Fibroblast of lung (primary cell): ENCODE measurements around the gene LCN10. TPM values are rescaled to one million over a fixed set of nuclear protein-coding genes. Genes with fewer than 3 reads are reported as not detected.

ENCODE experiments used
- DNase-seq, 2 donors: peaks; one replicate each; pipeline versions ENCODE4 v3.0.0 to v3.0.0-alpha.2; 2010; ENCODE audit warnings: low read depth in 2 of 2
- H2AFZ ChIP-seq: 2 replicates; pipeline ENCODE4 v1.5.1; 2012; ENCODE audit warnings: low read length, control low read depth, inconsistent platforms
- H3K27ac ChIP-seq: 2 replicates; pipeline ENCODE4 v1.5.1; 2011; ENCODE audit warnings: low read length, control low read depth; ENCODE audit not compliant: insufficient read depth
- H3K27me3 ChIP-seq: 2 replicates; pipeline ENCODE4 v1.5.1; 2011; ENCODE audit warnings: mild to moderate bottlenecking, low read length; ENCODE audit not compliant: control insufficient read depth, insufficient read depth
- H3K36me3 ChIP-seq: 2 replicates; pipeline ENCODE4 v1.5.1; 2011; ENCODE audit warnings: low read length; ENCODE audit not compliant: control insufficient read depth, insufficient read depth
- H3K4me1 ChIP-seq: 2 replicates; pipeline ENCODE4 v1.5.1; 2011; ENCODE audit warnings: low read length; ENCODE audit not compliant: control insufficient read depth, insufficient read depth; ENCODE audit errors: extremely low read depth
- H3K4me2 ChIP-seq: 2 replicates; pipeline ENCODE4 v1.5.1; 2011; ENCODE audit warnings: low read length, control low read depth; ENCODE audit not compliant: insufficient read depth; ENCODE audit errors: extremely low read depth
- H3K4me3 ChIP-seq, 4 experiments: fragments of 200-600 bp in 1 of 4; sonication (generic) in 1 of 4; replicated peaks in 1 of 4; 2 replicates each; pipeline ENCODE4 v1.5.1; 2011 to 2016; ENCODE audit warnings: low read length in 4 of 4, low read depth in 3 of 4, mild to moderate bottlenecking in 3 of 4, control low read depth in 2 of 4, inconsistent platforms in 1 of 4, mixed read lengths in 1 of 4; ENCODE audit not compliant: insufficient read depth in 1 of 4; ENCODE audit errors: control extremely low read depth in 1 of 4
- H3K79me2 ChIP-seq: 2 replicates; pipeline ENCODE4 v1.5.1; 2012; ENCODE audit warnings: mild to moderate bottlenecking, low read length, inconsistent platforms; ENCODE audit not compliant: control insufficient read depth, insufficient read depth
- H3K9ac ChIP-seq: 2 replicates; pipeline ENCODE4 v1.5.1; 2011; ENCODE audit warnings: mild to moderate bottlenecking, low read length, control low read depth; ENCODE audit not compliant: insufficient read depth
- H3K9me3 ChIP-seq: 2 replicates; pipeline ENCODE4 v1.5.1; 2012; ENCODE audit warnings: low read depth, low read length; ENCODE audit not compliant: control insufficient read depth, insufficient read depth
- H4K20me1 ChIP-seq: 2 replicates; pipeline ENCODE4 v1.5.1; 2011; ENCODE audit warnings: low read length; ENCODE audit not compliant: control insufficient read depth, insufficient read depth; ENCODE audit errors: extremely low read depth
- CTCF ChIP-seq, 2 donors: IDR thresholded peaks in 1 of 2; conservative IDR thresholded peaks in 1 of 2; 1 replicate in 1 of 2; 2 replicates in 1 of 2; pipeline ENCODE4 v1.5.1; 2011 to 2012; ENCODE audit warnings: low read length in 2 of 2, control low read depth in 1 of 2, inconsistent platforms in 1 of 2, low read depth in 1 of 2, mild to moderate bottlenecking in 1 of 2
- EZH2 ChIP-seq: IDR thresholded peaks from 2 replicates; pipeline ENCODE4 v1.5.1; 2012; ENCODE audit warnings: low read length, control low read depth, mild to moderate bottlenecking; ENCODE audit errors: missing control alignments
- polyA plus RNA-seq, 2 donors: library from polyadenylated mRNA; depleted of rRNA in 1 of 2; stranded (reverse) in 1 of 2; unstranded in 1 of 2; fragments of >200 nt; gene quantifications; 2 replicates each; pipeline ENCODE4 v1.2.1, GENCODE V29; 2011 to 2012; ENCODE audit warnings: missing spikeins in 1 of 2
- total RNA-seq: library from RNA; depleted of rRNA; stranded (reverse); fragments of >200 nt; gene quantifications from 2 replicates; pipeline ENCODE4 v1.2.1, GENCODE V29; 2014

The LCN10 gene
- total and polyA plus RNA-seq, 2 donors (not counting 1 experiment from before 2014, with no cell fraction given) = not detected

- Histone ChIP-seq H3K4me2 (no peak overlapping the region), H4K20me1 (no peaks in the 10 kb centered on the region), H3K27me3 (peaks cover 10% of the 10 kb centered on the region), H3K36me3 (no peaks in the 10 kb centered on the region), H3K79me2 (no peaks in the 10 kb centered on the region), H2AFZ (no peak overlapping the region), H3K9ac (no peak overlapping the region), H3K4me1 (no peaks in the 10 kb centered on the region), H3K9me3 (no peaks in the 10 kb centered on the region), H3K27ac (no peak overlapping the region), H3K4me3 (no peak overlapping the region)
- DNase-seq = peak; percentile 34 to 54
- TF ChIP-seq CTCF (conservative IDR thresholded peaks at IDR 0.05 in 1 of 2, IDR thresholded peaks at IDR 0.05 in 1 of 2; ENCODE audit: low read depth in 1 of 2, low read length in 2 of 2) = no peak
- no peak for TF ChIP-seq EZH2
These were observed 42.4 kb downstream of the LCN10 start for GRCh38 chr9:136700304-136700703.

- TF ChIP-seq CTCF (conservative IDR thresholded peaks at IDR 0.05 in 1 of 2, IDR thresholded peaks at IDR 0.05 in 1 of 2; ENCODE audit: low read depth in 1 of 2, low read length in 2 of 2) (no peak), EZH2 (no peak)
- no peaks in the 10 kb centered on the region for H3K79me2 ChIP-seq
- no peaks in the 10 kb centered on the region for H3K9me3 ChIP-seq
- H3K27me3 ChIP-seq = peaks cover 10% of the 10 kb centered on the region
- H3K4me1 ChIP-seq = no peaks in the 10 kb centered on the region
- DNase-seq = no peak
- no peak overlapping the region for H3K4me2 ChIP-seq
- H2AFZ ChIP-seq = no peak overlapping the region
- no peak overlapping the region for H3K4me3 ChIP-seq
- H3K9ac ChIP-seq = no peak overlapping the region
- no peaks in the 10 kb centered on the region for H3K36me3 ChIP-seq
- H3K27ac ChIP-seq = no peak overlapping the region
- H4K20me1 ChIP-seq = no peaks in the 10 kb centered on the region
These were observed 44.0 kb downstream of the LCN10 start for GRCh38 chr9:136698635-136699246.

- no peaks in the 10 kb centered on the region for H4K20me1 ChIP-seq
- H3K4me3 ChIP-seq = no peak overlapping the region
- no peak overlapping the region for H3K9ac ChIP-seq
- H3K9me3 ChIP-seq = no peaks in the 10 kb centered on the region
- TF ChIP-seq CTCF (conservative IDR thresholded peaks at IDR 0.05 in 1 of 2, IDR thresholded peaks at IDR 0.05 in 1 of 2; ENCODE audit: low read depth in 1 of 2, low read length in 2 of 2) (no peak), EZH2 (no peak)
- H3K36me3 ChIP-seq = no peaks in the 10 kb centered on the region
- H3K4me2 ChIP-seq = no peak overlapping the region
- H3K27me3 ChIP-seq = peaks cover 10% of the 10 kb centered on the region
- DNase-seq = no peak
- no peaks in the 10 kb centered on the region for H3K79me2 ChIP-seq
- H3K4me1 ChIP-seq = no peaks in the 10 kb centered on the region
- H2AFZ ChIP-seq = no peak overlapping the region
- no peak overlapping the region for H3K27ac ChIP-seq
These were observed 44.8 kb downstream of the LCN10 start for GRCh38 chr9:136697821-136698526.
